ENCODE data around the gene NDUFC2.
A peak's percentile ranks its signal among the peaks of the same experiment; 100 is the strongest.
"Not testable (repeated sequence)": the region's sequence is repeated elsewhere in the genome, so short reads cannot be mapped to it uniquely, and the experiment has no call there.

The NDUFC2 gene

GRCh38 chr11:78063440-78064181, 16.1 kb downstream of the NDUFC2 start, which contains the start of gene THRSP:
TSS of gene THRSP (plus strand) at chr11:78063861. CDS start at chr11:78063882, 21 bp downstream.
- Histone ChIP-seq H3K9ac (ENCODE audit: low read depth, low read length) (no peak within 1 kb of the TSS), H3K27me3 (ENCODE audit: control insufficient read depth, insufficient read depth, low read length) (no peaks in the 10 kb centered on the region), H3K4me3 (ENCODE audit: low read length) (no peak within 1 kb of the TSS), H3K9me3 (replicated peaks; ENCODE audit: low read length) (no peaks in the 10 kb centered on the region), H3K4me1 (ENCODE audit: control insufficient read depth, insufficient read depth, low read length) (peaks cover 16% of the 10 kb centered on the region), H3K36me3 (ENCODE audit: insufficient read depth, low read length) (peaks cover 13% of the 10 kb centered on the region), H3K4me2 (ENCODE audit: low read length) (no peak within 1 kb of the TSS)

GRCh38 chr11:78062671-78063070, 17.0 kb downstream of the NDUFC2 start:
- Histone ChIP-seq H3K4me3 (ENCODE audit: low read length) (no peak overlapping the region), H3K9ac (ENCODE audit: low read depth, low read length) (no peak overlapping the region), H3K27me3 (ENCODE audit: control insufficient read depth, insufficient read depth, low read length) (no peaks in the 10 kb centered on the region), H3K4me2 (ENCODE audit: low read length) (no peak overlapping the region), H3K4me1 (ENCODE audit: control insufficient read depth, insufficient read depth, low read length) (peaks cover 16% of the 10 kb centered on the region), H3K36me3 (ENCODE audit: insufficient read depth, low read length) (peaks cover 5% of the 10 kb centered on the region), H3K9me3 (replicated peaks; ENCODE audit: low read length) (no peaks in the 10 kb centered on the region)

GRCh38 chr11:78061921-78062311, 17.7 kb downstream of the NDUFC2 start:
- Histone ChIP-seq H3K9me3 (replicated peaks; ENCODE audit: low read length) (no peaks in the 10 kb centered on the region), H3K27me3 (ENCODE audit: control insufficient read depth, insufficient read depth, low read length) (no peaks in the 10 kb centered on the region), H3K4me1 (ENCODE audit: control insufficient read depth, insufficient read depth, low read length) (peaks cover 16% of the 10 kb centered on the region), H3K36me3 (ENCODE audit: insufficient read depth, low read length) (no peaks in the 10 kb centered on the region), H3K4me3 (ENCODE audit: low read length) (no peak overlapping the region), H3K4me2 (ENCODE audit: low read length) (no peak overlapping the region), H3K9ac (ENCODE audit: low read depth, low read length) (no peak overlapping the region)

- no peaks in the 10 kb centered on the region for H3K36me3 ChIP-seq (ENCODE audit: insufficient read depth, low read length)
- H3K4me3 ChIP-seq (ENCODE audit: low read length) = no peak overlapping the region
- H3K4me2 ChIP-seq (ENCODE audit: low read length) = peak overlapping the region; percentile 46
- H3K27me3 ChIP-seq (ENCODE audit: control insufficient read depth, insufficient read depth, low read length) = no peaks in the 10 kb centered on the region
- H3K4me1 ChIP-seq (ENCODE audit: control insufficient read depth, insufficient read depth, low read length) = peaks cover 16% of the 10 kb centered on the region
- H3K9ac ChIP-seq (ENCODE audit: low read depth, low read length) = no peak overlapping the region
- no peaks in the 10 kb centered on the region for H3K9me3 ChIP-seq (replicated peaks; ENCODE audit: low read length)
Measured at GRCh38 chr11:78061088-78061920, 18.4 kb downstream of the NDUFC2 start.

- H3K4me2 ChIP-seq (ENCODE audit: low read length) = no peak overlapping the region
Measured at GRCh38 chr11:78060533-78060932, 19.1 kb downstream of the NDUFC2 start.

GRCh38 chr11:78059749-78060328, 19.8 kb downstream of the NDUFC2 start:
- not testable (repeated sequence) for H3K9me3 ChIP-seq (replicated peaks; ENCODE audit: low read length); H3K4me2 ChIP-seq (ENCODE audit: low read length); H3K4me3 ChIP-seq (ENCODE audit: low read length); H3K9ac ChIP-seq (ENCODE audit: low read depth, low read length); H3K36me3 ChIP-seq (ENCODE audit: insufficient read depth, low read length); H3K27me3 ChIP-seq (ENCODE audit: control insufficient read depth, insufficient read depth, low read length)
- H3K4me1 ChIP-seq (ENCODE audit: control insufficient read depth, insufficient read depth, low read length) = peaks cover 16% of the 10 kb centered on the region

More at GRCh38 chr11:78060533-78060932, 19.1 kb downstream of the NDUFC2 start:
- H3K9ac ChIP-seq (ENCODE audit: low read depth, low read length) = no peak overlapping the region
- no peaks in the 10 kb centered on the region for H3K9me3 ChIP-seq (replicated peaks; ENCODE audit: low read length)
- H3K27me3 ChIP-seq (ENCODE audit: control insufficient read depth, insufficient read depth, low read length) = no peaks in the 10 kb centered on the region
- H3K36me3 ChIP-seq (ENCODE audit: insufficient read depth, low read length) = no peaks in the 10 kb centered on the region
- no peak overlapping the region for H3K4me3 ChIP-seq (ENCODE audit: low read length)
- peaks cover 16% of the 10 kb centered on the region for H3K4me1 ChIP-seq (ENCODE audit: control insufficient read depth, insufficient read depth, low read length)

- no peaks in the 10 kb centered on the region for H3K36me3 ChIP-seq (ENCODE audit: insufficient read depth, low read length)
- H3K9me3 ChIP-seq (replicated peaks; ENCODE audit: low read length) = no peaks in the 10 kb centered on the region
- H3K4me3 ChIP-seq (ENCODE audit: low read length) = no peak overlapping the region
- no peaks in the 10 kb centered on the region for H3K27me3 ChIP-seq (ENCODE audit: control insufficient read depth, insufficient read depth, low read length)
- H3K4me1 ChIP-seq (ENCODE audit: control insufficient read depth, insufficient read depth, low read length) = peaks cover 16% of the 10 kb centered on the region
- no peak overlapping the region for H3K9ac ChIP-seq (ENCODE audit: low read depth, low read length)
- H3K4me2 ChIP-seq (ENCODE audit: low read length) = no peak overlapping the region
Measured at GRCh38 chr11:78057462-78058055, 22.1 kb downstream of the NDUFC2 start.

- Histone ChIP-seq H3K4me3 (ENCODE audit: low read length) (no peak overlapping the region), H3K9ac (ENCODE audit: low read depth, low read length) (no peak overlapping the region), H3K27me3 (ENCODE audit: control insufficient read depth, insufficient read depth, low read length) (no peaks in the 10 kb centered on the region), H3K4me2 (ENCODE audit: low read length) (no peak overlapping the region), H3K9me3 (replicated peaks; ENCODE audit: low read length) (no peaks in the 10 kb centered on the region), H3K36me3 (ENCODE audit: insufficient read depth, low read length) (no peaks in the 10 kb centered on the region), H3K4me1 (ENCODE audit: control insufficient read depth, insufficient read depth, low read length) (peaks cover 15% of the 10 kb centered on the region)
Measured at GRCh38 chr11:78056093-78056492, 23.6 kb downstream of the NDUFC2 start.

- H3K4me3 ChIP-seq (ENCODE audit: low read length) = no peak overlapping the region
- H3K9me3 ChIP-seq (replicated peaks; ENCODE audit: low read length) = no peaks in the 10 kb centered on the region
- no peaks in the 10 kb centered on the region for H3K36me3 ChIP-seq (ENCODE audit: insufficient read depth, low read length)
Measured at GRCh38 chr11:78054971-78055370, 24.7 kb downstream of the NDUFC2 start.

GRCh38 chr11:78050964-78051831, 28.5 kb downstream of the NDUFC2 start:
- Histone ChIP-seq H3K4me1 (ENCODE audit: control insufficient read depth, insufficient read depth, low read length) (peaks cover 17% of the 10 kb centered on the region), H3K27me3 (ENCODE audit: control insufficient read depth, insufficient read depth, low read length) (no peaks in the 10 kb centered on the region), H3K4me2 (ENCODE audit: low read length) (no peak overlapping the region), H3K9me3 (replicated peaks; ENCODE audit: low read length) (no peaks in the 10 kb centered on the region), H3K36me3 (ENCODE audit: insufficient read depth, low read length) (no peaks in the 10 kb centered on the region), H3K4me3 (ENCODE audit: low read length) (no peak overlapping the region), H3K9ac (ENCODE audit: low read depth, low read length) (peak overlapping the region; percentile 29)

More at GRCh38 chr11:78054971-78055370, 24.7 kb downstream of the NDUFC2 start:
- peaks cover 14% of the 10 kb centered on the region for H3K4me1 ChIP-seq (ENCODE audit: control insufficient read depth, insufficient read depth, low read length)
- no peak overlapping the region for H3K9ac ChIP-seq (ENCODE audit: low read depth, low read length)
- H3K4me2 ChIP-seq (ENCODE audit: low read length) = no peak overlapping the region
- H3K27me3 ChIP-seq (ENCODE audit: control insufficient read depth, insufficient read depth, low read length) = no peaks in the 10 kb centered on the region

Data from skeletal muscle satellite cell (primary cell).